MCF 10A (cell line): ENCODE measurements around the gene TBCD. TPM values are rescaled to one million over a fixed set of nuclear protein-coding genes. Genes with fewer than 3 reads are reported as not detected.

Experiments used
- BruUV-seq: library from RNA; stranded (reverse); fragments of 400-500 nt; replicated peaks from 2 replicates; lab custom pipeline; 2021; lab: Mats Ljungman, UMichigan
- CTCF ChIA-PET: fragments of 300-600 bp; sonication (Branson Sonifier 250); formaldehyde crosslinking; extraction: SDS; loops from one replicate; lab custom pipeline; 2021; ENCODE audit warnings: antibody characterized with exemption, inconsistent platforms; lab: Yijun Ruan, JAX
- POLR2A ChIA-PET: fragments of 300-600, 350-650 bp; sonication (Branson Sonifier 250); formaldehyde crosslinking; extraction: SDS; loops from one replicate; lab custom pipeline; 2020; ENCODE audit warnings: antibody characterized with exemption, inconsistent platforms; lab: Yijun Ruan, JAX
- DNase-seq: peaks from one replicate; pipeline ENCODE4 v3.0.0-alpha.2; 2018; ENCODE audit not compliant: unreplicated experiment
- H3K27ac Mint-ChIP-seq: one replicate; pipeline ENCODE4 v1.8.0; 2022; ENCODE audit warnings: mild to moderate bottlenecking, low read depth, mixed read lengths; ENCODE audit not compliant: unreplicated experiment
- H3K27me3 Mint-ChIP-seq: one replicate; pipeline ENCODE4 v1.8.0; 2022; ENCODE audit warnings: mixed read lengths; ENCODE audit not compliant: insufficient read depth, unreplicated experiment
- H3K36me3 Mint-ChIP-seq: one replicate; pipeline ENCODE4 v1.8.0; 2022; ENCODE audit warnings: mild to moderate bottlenecking, moderate library complexity, mixed read lengths; ENCODE audit not compliant: insufficient read depth, unreplicated experiment
- H3K4me1 Mint-ChIP-seq: one replicate; pipeline ENCODE4 v1.8.0; 2022; ENCODE audit warnings: mixed read lengths; ENCODE audit not compliant: insufficient read depth, unreplicated experiment
- H3K4me3 Mint-ChIP-seq: one replicate; pipeline ENCODE4 v1.8.0; 2022; ENCODE audit warnings: mild to moderate bottlenecking, moderate library complexity, mixed read lengths; ENCODE audit not compliant: unreplicated experiment
- H3K9me3 Mint-ChIP-seq: one replicate; pipeline ENCODE4 v1.8.0; 2022; ENCODE audit warnings: mixed read lengths; ENCODE audit not compliant: unreplicated experiment
- CTCF ChIP-seq: fragments of 200-600 bp; IDR thresholded peaks from one replicate; pipeline ENCODE4 v1.8.0; 2022; ENCODE audit warnings: antibody characterized with exemption, mild to moderate bottlenecking; ENCODE audit not compliant: unreplicated experiment
- intact Hi-C: fragments of 100-400 bp; cut with micrococcal nuclease; formaldehyde crosslinking; loops from 2 replicates; pipeline ENCODE4 v1.14.1; 2022
- total RNA-seq: library from RNA; stranded (reverse); gene quantifications from 2 replicates; pipeline ENCODE4 v1.2.3, GENCODE V29; 2022

Gene TBCD
- total RNA-seq, 1 experiment from 2014 or later: 76.2 TPM

DNA sequence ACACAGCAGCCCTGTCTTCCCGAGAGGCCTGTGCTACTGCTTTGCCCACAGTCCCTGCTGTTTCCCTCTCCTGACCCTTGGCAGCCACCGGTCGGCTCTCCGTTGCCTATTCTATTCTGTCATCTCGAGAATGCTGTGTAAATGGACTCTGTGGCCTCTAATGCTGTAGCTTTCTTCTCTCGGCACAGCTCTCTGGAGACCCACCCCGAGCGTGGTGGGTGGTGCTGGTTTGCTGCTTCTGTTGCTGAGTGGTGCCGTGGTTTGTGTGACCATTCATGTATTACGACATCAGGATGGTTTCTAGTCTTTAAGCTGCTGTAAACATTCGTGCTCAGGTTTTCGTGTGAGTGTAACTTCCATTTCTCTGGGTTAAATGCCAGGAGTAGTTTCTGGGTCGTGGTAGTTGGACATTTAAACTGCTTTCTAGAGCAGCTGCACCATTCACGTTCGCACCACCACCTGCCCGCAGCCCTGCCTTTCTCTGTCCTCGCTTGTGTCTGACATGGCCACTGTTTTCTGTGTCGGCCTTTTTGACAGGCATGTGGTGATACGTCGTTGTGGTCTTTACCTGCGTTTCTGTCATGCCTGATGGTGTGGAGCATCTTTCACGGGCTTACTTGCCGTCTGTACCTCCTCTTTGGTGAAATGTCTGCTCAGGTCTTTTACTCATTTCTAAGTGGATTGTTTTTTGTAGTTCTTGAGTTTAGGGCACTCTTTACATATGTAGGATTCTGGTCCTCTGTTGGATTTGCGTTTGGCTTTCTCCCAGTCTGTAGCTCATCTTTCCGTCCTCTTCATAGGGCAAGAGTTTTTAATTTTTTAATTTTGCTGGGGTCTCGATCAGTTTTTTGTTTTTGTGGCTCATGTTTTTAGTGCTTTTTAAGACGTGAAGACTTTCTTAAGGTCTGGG lies 135.6 kb downstream of the TBCD start:
- no peak overlapping the region for H3K27ac Mint-ChIP-seq
- POLR2A ChIA-PET: interaction anchor here (0.6 to 1.4 kb wide), 3 partner anchors 11 to 99 kb away, joined by 3 to 4 read pairs (median 4); no protein-coding TSS in a partner anchor
- CTCF ChIA-PET: interaction anchor here (0.6 kb wide), 1 partner anchor 284 kb away, joined by 3 read pairs; no protein-coding TSS in a partner anchor
- DNase-seq: no peak
- no peak overlapping the region for H3K4me3 Mint-ChIP-seq
- no peaks in the 10 kb centered on the region for H3K27me3 Mint-ChIP-seq
- no peaks in the 10 kb centered on the region for H3K9me3 Mint-ChIP-seq
- intact Hi-C loops: no loop called here
- H3K36me3 Mint-ChIP-seq: peaks cover 16% of the 10 kb centered on the region
- H3K4me1 Mint-ChIP-seq: peaks cover 4% of the 10 kb centered on the region
- no TSS peak for BruUV-seq
- no peak for TF ChIP-seq CTCF

- no peaks in the 10 kb centered on the region for H3K9me3 Mint-ChIP-seq
- H3K27ac Mint-ChIP-seq: no peak overlapping the region
- H3K27me3 Mint-ChIP-seq: no peaks in the 10 kb centered on the region
- intact Hi-C loops: no loop called here
- CTCF ChIA-PET: no interaction called here
- DNase-seq: no peak
- no peak for TF ChIP-seq CTCF
- no TSS peak for BruUV-seq
- POLR2A ChIA-PET: no interaction called here
- H3K36me3 Mint-ChIP-seq: peaks cover 16% of the 10 kb centered on the region
- H3K4me3 Mint-ChIP-seq: no peak overlapping the region
- peaks cover 4% of the 10 kb centered on the region for H3K4me1 Mint-ChIP-seq
These were observed 137.0 kb downstream of the TBCD start for GRCh38 chr17:82888583-82889495.

- no TSS peak for BruUV-seq
- Mint-ChIP-seq H3K27ac (no peak overlapping the region), H3K9me3 (no peaks in the 10 kb centered on the region), H3K4me1 (peaks cover 4% of the 10 kb centered on the region), H3K4me3 (no peak overlapping the region), H3K27me3 (no peaks in the 10 kb centered on the region), H3K36me3 (peaks cover 16% of the 10 kb centered on the region)
- intact Hi-C loops: no loop called here
- no peak for DNase-seq
- ChIA-PET CTCF (interaction anchor here (0.5 kb wide), 1 partner anchor 32 kb away, joined by 4 read pairs; no protein-coding TSS in a partner anchor), POLR2A (interaction anchor here (1.4 kb wide), 1 partner anchor 14 kb away, joined by 3 read pairs; no protein-coding TSS in a partner anchor)
- no peak for TF ChIP-seq CTCF
These were observed 137.9 kb downstream of the TBCD start for GRCh38 chr17:82889496-82890338.
